ENCODE data around the gene MEIS2.

Gene MEIS2

DNA sequence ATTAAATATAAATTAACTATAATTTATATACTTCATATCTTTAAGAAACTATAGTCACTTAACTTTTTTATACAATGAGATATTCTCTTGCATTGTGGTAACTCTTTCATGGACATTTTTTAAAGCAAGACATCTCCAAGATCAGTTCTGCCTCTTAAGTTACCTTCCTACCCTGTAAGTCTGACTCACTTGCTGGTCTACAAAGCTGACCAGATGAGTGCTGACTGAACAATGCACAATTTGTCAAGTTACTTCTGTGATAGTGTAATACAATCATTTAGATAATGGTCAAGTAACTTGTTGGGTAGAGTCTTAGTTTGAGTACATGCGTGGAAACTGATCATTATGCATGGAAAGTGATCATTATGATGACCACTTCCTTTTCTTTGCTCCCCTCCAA, 145.9 kb downstream of the MEIS2 start:
- no peak for ATAC-seq (replicated peaks)

DNA sequence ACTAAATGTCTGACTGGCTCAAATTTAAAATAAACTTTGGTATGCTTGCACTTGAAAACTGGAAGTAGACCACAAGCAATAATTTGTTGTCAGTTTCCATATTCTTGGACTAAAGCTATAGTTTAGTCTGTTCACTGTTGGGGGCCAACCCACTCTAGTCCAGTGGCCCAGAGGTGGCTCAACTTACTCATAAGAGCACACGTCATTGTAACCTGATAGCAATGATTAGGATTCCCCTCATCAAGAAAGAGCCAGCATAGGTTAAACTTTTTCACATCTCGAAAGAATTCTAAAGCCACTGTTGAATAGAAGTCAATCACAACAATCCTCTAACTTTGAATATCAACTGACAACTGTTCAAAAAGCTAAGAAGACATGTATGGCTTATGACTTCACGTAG, 147.0 kb downstream of the MEIS2 start:
- Mint-ChIP-seq H3K9me3 (peaks cover 0 to 3% of the 10 kb centered on the region in 2 donors), H3K4me1 (ENCODE audit: low read depth in 2 of 2) (no peaks in the 10 kb centered on the region), H3K36me3 (ENCODE audit: insufficient read depth) (no peaks in the 10 kb centered on the region), H3K4me3 (no peak overlapping the region), H3K27me3 (peaks cover 0 to 6% of the 10 kb centered on the region in 2 donors), H3K27ac (no peak overlapping the region)
- DNase-seq (no peak), ATAC-seq (replicated peaks) (no peak)

More for the DNA sequence above, 145.9 kb downstream of the MEIS2 start:
- H3K36me3 Mint-ChIP-seq (ENCODE audit: insufficient read depth) = no peaks in the 10 kb centered on the region
- peaks cover 0 to 6% of the 10 kb centered on the region in 2 donors for H3K27me3 Mint-ChIP-seq
- DNase-seq = no peak
- H3K27ac Mint-ChIP-seq = no peak overlapping the region
- no peak overlapping the region for H3K4me3 Mint-ChIP-seq
- peaks cover 0 to 3% of the 10 kb centered on the region in 2 donors for H3K9me3 Mint-ChIP-seq
- no peaks in the 10 kb centered on the region for H3K4me1 Mint-ChIP-seq (ENCODE audit: low read depth in 2 of 2)

DNA sequence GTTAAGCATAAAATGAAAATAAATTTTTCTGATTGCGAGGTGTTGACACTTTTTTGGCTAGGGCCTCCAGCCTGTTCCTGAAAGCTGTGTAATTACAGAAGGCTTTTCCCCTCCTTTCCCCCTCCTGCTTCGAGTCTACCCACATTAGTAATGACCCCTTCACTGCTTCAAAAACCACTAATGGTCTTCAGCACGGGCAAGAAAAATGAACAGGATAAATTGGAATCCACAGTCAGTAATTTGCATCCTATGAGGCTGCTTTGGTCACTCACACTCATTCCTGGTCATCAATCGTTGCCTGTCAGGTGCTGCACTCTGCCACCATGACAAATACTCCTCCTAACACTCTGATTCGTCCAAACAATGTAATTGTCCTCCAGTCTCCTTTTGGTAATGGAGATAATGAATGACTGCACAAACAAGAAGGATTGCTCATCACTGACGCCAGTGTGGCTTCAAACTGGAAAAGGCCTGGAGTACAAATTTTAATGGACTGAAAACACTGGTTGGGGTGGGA, 148.6 kb downstream of the MEIS2 start:
- no peak overlapping the region for H3K4me3 Mint-ChIP-seq
- ATAC-seq (replicated peaks) (no peak), DNase-seq (no peak)
- no peaks in the 10 kb centered on the region for H3K4me1 Mint-ChIP-seq (ENCODE audit: low read depth in 2 of 2)
- H3K27ac Mint-ChIP-seq = no peak overlapping the region
- no peaks in the 10 kb centered on the region for H3K9me3 Mint-ChIP-seq
- no peaks in the 10 kb centered on the region for H3K36me3 Mint-ChIP-seq (ENCODE audit: insufficient read depth)
- peaks cover 0 to 6% of the 10 kb centered on the region in 2 donors for H3K27me3 Mint-ChIP-seq

DNA sequence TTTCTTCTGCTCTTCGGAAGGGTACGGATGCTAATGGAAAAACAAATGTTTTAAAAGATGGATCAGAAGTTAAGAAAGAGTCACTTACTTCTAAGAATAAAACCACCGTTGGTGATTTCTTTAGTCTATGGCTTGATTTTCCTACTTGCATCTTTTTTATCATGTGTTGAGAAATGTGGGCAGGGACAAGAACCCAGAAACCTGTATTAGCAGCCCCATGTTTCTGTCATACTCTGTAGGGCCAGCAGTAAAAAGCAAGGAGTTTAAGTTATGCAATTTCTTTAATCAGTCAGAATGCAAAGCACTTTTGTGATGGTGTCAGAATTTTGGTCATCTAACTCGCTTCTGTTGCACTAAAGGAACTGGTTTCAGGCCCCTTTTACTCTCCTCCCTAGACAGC, 150.0 kb downstream of the MEIS2 start:
- no peaks in the 10 kb centered on the region for H3K36me3 Mint-ChIP-seq (ENCODE audit: insufficient read depth)
- no peaks in the 10 kb centered on the region for H3K4me1 Mint-ChIP-seq (ENCODE audit: low read depth in 2 of 2)

DNA sequence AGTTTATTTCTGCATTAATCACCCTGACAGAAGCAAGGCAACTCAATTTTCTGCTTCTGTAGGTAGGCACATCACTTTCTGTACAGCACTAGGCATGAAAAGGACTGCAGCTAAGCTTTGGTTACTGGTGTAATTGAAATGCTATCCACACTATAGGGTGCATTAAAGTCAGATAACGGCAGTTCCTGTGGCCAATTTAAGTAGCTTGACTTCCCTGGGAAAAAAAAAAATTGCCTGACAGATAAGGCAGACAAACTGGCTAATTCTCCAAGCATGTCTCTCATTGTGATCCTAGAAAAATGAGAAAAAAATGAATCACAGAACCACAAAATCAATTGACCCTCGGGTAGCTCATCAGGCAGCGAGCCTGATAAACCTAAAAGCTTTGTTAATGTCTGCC, 151.4 kb downstream of the MEIS2 start:
- Mint-ChIP-seq H3K4me3 (no peak overlapping the region), H3K4me1 (ENCODE audit: low read depth in 2 of 2) (no peaks in the 10 kb centered on the region), H3K9me3 (no peaks in the 10 kb centered on the region), H3K36me3 (ENCODE audit: insufficient read depth) (no peaks in the 10 kb centered on the region), H3K27ac (no peak overlapping the region), H3K27me3 (peaks cover 0 to 18% of the 10 kb centered on the region in 2 donors)
- no peak for ATAC-seq (replicated peaks)
- DNase-seq = no peak

More for the DNA sequence above, 150.0 kb downstream of the MEIS2 start:
- H3K9me3 Mint-ChIP-seq = no peaks in the 10 kb centered on the region
- peaks cover 0 to 6% of the 10 kb centered on the region in 2 donors for H3K27me3 Mint-ChIP-seq
- no peak overlapping the region for H3K4me3 Mint-ChIP-seq
- no peak for ATAC-seq (replicated peaks)
- DNase-seq = no peak
- H3K27ac Mint-ChIP-seq = no peak overlapping the region

DNA sequence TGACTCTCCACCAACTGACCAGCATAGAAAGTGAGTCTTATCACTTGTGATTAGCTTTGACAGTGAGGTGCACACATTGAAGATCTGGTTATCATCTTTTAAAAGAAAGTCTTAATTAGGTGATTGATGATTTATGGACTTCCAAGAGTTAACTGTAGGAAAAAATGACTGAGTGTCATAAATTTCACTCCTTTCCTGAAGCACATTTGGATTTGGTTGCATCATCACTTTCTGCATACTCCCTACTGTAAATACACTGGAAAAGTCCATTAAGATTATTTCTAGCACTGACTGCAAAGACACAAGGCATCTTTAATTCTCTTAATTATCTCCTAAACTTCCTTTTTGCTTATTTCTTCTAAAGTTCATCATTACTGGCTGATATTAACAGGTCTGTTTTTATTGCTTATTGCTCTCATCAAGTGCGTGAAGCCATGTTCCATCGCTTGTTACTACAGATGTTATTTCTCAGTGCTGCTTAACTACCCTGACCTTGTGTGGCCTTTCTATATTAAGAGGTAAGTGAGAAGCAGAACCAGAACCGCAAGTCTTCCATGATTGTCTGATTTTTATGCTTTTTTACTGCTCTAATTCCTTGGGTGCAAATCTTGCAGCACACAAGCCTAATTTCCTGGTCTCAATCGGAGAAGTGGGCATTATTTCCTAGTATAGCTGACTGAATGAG, 153.2 kb downstream of the MEIS2 start:
- no peak overlapping the region for H3K27ac Mint-ChIP-seq
- no peaks in the 10 kb centered on the region for H3K36me3 Mint-ChIP-seq (ENCODE audit: insufficient read depth)
- DNase-seq = no peak
- H3K4me3 Mint-ChIP-seq = no peak overlapping the region
- no peaks in the 10 kb centered on the region for H3K4me1 Mint-ChIP-seq (ENCODE audit: low read depth in 2 of 2)
- no peak for ATAC-seq (replicated peaks)
- H3K27me3 Mint-ChIP-seq = peaks cover 0 to 14% of the 10 kb centered on the region in 2 donors
- no peaks in the 10 kb centered on the region for H3K9me3 Mint-ChIP-seq

DNA sequence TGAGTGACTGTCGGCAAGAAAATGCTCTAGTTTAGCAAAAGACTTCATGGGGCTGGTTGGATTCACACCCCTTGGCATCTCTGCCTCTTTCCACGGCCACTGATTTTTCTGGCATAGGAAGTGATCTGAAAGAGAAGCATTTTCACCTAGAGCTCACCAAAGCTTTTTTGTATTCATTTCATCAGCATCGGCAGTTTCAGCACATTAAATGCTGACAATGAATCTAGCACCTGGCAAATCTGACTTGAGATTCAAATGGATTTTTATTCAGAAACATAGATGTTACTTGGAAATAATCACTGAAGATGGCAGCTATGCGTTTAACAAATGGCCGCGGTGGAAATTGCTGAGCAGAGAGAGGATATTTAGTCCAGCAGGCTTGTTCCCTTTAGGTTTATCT, 155.9 kb downstream of the MEIS2 start:
- no peaks in the 10 kb centered on the region for H3K4me1 Mint-ChIP-seq (ENCODE audit: low read depth in 2 of 2)
- ATAC-seq (replicated peaks) (no peak), DNase-seq (no peak)
- no peaks in the 10 kb centered on the region for H3K9me3 Mint-ChIP-seq
- H3K27ac Mint-ChIP-seq = no peak overlapping the region
- peaks cover 0 to 12% of the 10 kb centered on the region in 2 donors for H3K27me3 Mint-ChIP-seq
- H3K4me3 Mint-ChIP-seq = no peak overlapping the region
- no peaks in the 10 kb centered on the region for H3K36me3 Mint-ChIP-seq (ENCODE audit: insufficient read depth)

DNA sequence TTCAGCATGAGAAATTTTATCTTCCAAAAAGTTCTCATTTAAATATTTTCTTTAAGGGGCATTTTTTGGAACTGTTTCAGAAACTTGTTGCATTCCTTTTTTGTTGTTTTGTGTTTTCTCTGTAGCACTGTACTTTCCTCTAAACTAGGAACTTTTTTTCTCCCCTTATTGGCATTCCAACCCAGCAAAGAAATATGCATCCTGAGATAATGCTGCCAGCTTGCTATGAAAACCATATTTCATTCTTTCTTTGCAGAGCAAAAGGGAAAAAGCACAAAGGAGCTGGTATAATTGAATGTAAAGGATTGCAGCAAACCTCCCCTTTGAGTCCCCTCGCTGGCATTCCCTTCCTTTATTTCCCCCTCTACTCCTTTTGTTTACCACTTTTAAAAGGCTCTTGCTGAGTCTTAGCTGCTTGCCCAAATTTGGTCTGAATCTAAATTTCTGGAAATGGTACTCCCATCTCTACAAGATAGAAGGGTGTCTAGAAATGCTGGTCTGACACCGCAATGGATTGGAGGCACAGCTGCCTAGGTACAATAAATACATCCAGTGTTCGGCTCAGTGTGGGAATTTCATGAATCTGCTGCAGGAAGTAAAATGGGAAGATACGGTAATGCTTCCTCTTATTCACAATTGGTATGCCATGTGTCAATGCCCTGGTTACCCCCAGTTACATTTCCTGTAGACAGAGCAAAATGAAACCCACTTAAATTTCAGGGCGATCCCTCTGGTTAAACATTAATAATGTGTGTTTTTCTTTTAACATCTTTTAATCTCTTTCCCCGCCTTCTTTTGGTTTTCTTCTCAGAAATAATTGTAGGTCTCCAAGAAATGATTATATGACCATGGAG, 156.6 kb downstream of the MEIS2 start:
- DNase-seq = no peak
- no peaks in the 10 kb centered on the region for H3K36me3 Mint-ChIP-seq (ENCODE audit: insufficient read depth)
- no peaks in the 10 kb centered on the region for H3K9me3 Mint-ChIP-seq
- H3K4me1 Mint-ChIP-seq (ENCODE audit: low read depth in 2 of 2) = no peaks in the 10 kb centered on the region
- no peak overlapping the region for H3K27ac Mint-ChIP-seq
- no peak overlapping the region for H3K4me3 Mint-ChIP-seq
- ATAC-seq (replicated peaks) = no peak
- peaks cover 0 to 19% of the 10 kb centered on the region in 2 donors for H3K27me3 Mint-ChIP-seq

DNA sequence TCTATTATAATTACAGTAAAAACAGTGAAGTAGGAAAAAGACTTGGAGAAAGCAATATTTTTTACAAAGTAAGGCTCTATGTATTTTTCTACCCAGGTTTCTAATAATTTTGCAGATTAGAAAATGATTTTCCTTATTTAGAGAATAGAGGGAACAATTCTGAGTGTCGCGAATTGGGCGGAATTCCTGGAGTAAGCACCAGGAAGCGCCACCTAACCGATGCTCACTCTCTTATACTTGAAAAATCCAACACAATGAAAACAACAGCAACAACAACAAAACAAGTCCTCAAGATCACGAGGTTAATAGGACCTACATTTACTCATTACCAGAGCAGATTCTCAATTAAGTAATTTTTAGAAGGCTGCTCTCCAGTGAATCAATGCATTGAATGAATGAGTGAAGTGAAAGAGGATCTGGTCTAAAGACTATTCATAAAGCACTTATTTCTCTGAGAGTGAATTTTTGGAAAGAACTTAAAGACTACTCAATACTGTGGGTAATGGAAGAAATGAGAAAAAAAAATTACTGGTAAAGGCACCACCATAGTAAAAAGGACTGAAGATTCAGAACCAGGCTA, 158.0 kb downstream of the MEIS2 start:
- H3K4me3 Mint-ChIP-seq = no peak overlapping the region
- no peaks in the 10 kb centered on the region for H3K36me3 Mint-ChIP-seq (ENCODE audit: insufficient read depth)
- ATAC-seq (replicated peaks) = no peak
- no peaks in the 10 kb centered on the region for H3K9me3 Mint-ChIP-seq
- no peak overlapping the region for H3K27ac Mint-ChIP-seq
- no peaks in the 10 kb centered on the region for H3K4me1 Mint-ChIP-seq (ENCODE audit: low read depth in 2 of 2)
- no peak for DNase-seq
- H3K27me3 Mint-ChIP-seq = peaks cover 0 to 21% of the 10 kb centered on the region in 2 donors

DNA sequence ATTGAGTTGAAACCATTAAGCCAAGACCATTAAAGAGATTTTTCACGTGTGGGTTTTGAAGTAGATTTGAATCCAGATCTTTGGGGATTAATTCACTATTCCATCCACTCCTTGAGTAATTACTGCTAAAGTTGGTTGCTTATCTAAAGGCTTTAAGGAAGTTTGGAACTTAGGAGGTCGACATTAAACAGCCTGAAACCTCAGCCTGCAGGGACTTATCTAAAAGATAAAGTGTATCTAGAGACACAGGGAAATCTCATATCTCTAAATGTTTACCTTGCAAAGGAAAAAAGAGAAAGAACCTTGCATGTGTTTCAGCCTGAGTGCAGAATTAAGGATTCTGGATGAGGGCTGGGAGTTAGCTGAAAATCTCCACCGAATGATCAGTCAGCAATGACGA, 158.6 kb downstream of the MEIS2 start:
- H3K27ac Mint-ChIP-seq = no peak overlapping the region
- no peaks in the 10 kb centered on the region for H3K4me1 Mint-ChIP-seq (ENCODE audit: low read depth in 2 of 2)
- no peak overlapping the region for H3K4me3 Mint-ChIP-seq
- H3K27me3 Mint-ChIP-seq = peaks cover 0 to 21% of the 10 kb centered on the region in 2 donors
- no peak for ATAC-seq (replicated peaks)
- DNase-seq = no peak
- no peaks in the 10 kb centered on the region for H3K9me3 Mint-ChIP-seq
- H3K36me3 Mint-ChIP-seq (ENCODE audit: insufficient read depth) = no peaks in the 10 kb centered on the region

DNA sequence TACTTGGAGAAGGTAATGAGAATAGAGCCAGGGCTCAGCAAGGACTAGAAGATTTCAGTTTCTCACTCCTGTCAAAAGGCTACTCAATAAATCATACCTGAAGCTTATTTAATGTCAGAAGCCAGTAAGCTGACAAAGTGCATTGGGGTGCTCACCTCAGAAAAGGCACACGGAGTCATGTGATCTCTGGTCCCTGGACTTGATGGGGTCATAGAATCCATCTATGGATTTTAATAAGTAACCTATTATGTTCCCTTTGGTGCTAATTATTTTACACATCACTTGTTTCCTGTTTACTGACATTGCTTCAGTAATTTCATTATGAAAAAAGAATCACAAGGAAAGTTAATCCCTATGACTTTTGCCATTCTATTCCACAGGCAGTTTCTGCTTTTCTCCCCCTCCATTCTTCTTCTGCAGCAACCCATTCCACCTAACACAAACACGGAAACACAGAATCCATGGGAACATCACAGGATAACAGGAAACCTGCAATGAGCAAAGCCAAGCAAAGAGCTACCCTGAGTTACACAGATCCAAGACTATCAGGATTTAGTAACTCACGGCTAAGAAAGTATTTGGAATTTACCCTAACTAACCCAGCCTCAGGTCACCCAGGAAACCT, 159.6 kb downstream of the MEIS2 start:
- no peaks in the 10 kb centered on the region for H3K36me3 Mint-ChIP-seq (ENCODE audit: insufficient read depth)
- H3K9me3 Mint-ChIP-seq = no peaks in the 10 kb centered on the region
- H3K27me3 Mint-ChIP-seq = peaks cover 0 to 21% of the 10 kb centered on the region in 2 donors
- H3K4me3 Mint-ChIP-seq = no peak overlapping the region
- no peaks in the 10 kb centered on the region for H3K4me1 Mint-ChIP-seq (ENCODE audit: low read depth in 2 of 2)
- ATAC-seq (replicated peaks) = no peak
- H3K27ac Mint-ChIP-seq = no peak overlapping the region
- no peak for DNase-seq

DNA sequence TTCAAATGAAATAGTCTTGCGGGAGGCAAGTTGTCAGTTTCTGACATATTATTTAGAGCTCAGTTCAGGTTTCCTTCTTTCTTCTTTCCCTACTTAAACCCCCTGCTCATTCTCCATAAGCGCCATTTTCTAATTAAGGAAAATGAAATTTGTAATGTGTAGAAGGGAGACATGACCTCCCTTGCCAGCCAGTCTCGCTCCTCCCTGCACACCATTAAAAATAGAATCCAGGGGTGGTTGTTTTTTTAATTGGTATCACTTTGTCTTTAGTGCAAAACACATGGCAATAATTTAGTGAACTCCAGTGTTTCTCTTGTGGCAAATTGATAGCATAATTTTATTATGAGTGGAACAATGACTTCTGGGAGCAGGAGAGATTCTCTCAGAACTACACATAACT, 160.1 kb downstream of the MEIS2 start:
- no peak overlapping the region for H3K27ac Mint-ChIP-seq
- H3K27me3 Mint-ChIP-seq = peaks cover 0 to 21% of the 10 kb centered on the region in 2 donors
- DNase-seq = no peak
- no peaks in the 10 kb centered on the region for H3K9me3 Mint-ChIP-seq
- H3K4me3 Mint-ChIP-seq = no peak overlapping the region
- H3K4me1 Mint-ChIP-seq (ENCODE audit: low read depth in 2 of 2) = no peaks in the 10 kb centered on the region
- no peaks in the 10 kb centered on the region for H3K36me3 Mint-ChIP-seq (ENCODE audit: insufficient read depth)
- ATAC-seq (replicated peaks) = no peak

DNA sequence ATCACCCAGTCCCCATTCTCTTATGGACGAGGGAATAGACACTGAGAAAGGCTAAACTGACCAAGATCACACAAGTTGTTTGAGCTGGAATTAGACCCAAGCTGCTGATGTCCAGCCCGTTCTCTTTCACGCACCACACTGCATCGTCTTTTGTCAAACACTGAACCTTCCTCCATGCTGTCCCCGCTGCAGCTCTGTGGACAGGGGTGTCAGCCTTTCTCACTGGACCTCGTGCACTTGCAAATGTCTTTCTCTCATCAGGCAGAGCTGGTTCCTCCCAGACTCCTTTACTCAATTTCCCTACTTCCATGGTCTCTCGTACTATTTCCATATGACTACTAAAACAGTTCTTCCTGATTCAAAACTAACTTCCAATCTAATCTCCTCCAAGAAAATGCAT, 161.6 kb downstream of the MEIS2 start:
- no peak for DNase-seq
- no peak for ATAC-seq (replicated peaks)

More for the DNA sequence above, 161.6 kb downstream of the MEIS2 start:
- no peak overlapping the region for H3K4me3 Mint-ChIP-seq
- H3K27me3 Mint-ChIP-seq = peaks cover 0 to 9% of the 10 kb centered on the region in 2 donors
- H3K27ac Mint-ChIP-seq = no peak overlapping the region
- no peaks in the 10 kb centered on the region for H3K4me1 Mint-ChIP-seq (ENCODE audit: low read depth in 2 of 2)
- H3K9me3 Mint-ChIP-seq = no peaks in the 10 kb centered on the region
- no peaks in the 10 kb centered on the region for H3K36me3 Mint-ChIP-seq (ENCODE audit: insufficient read depth)
